Caco-2 (cell line): ENCODE data around the gene CACNA1G. TPM values are rescaled to one million over a fixed set of nuclear protein-coding genes. Genes with fewer than 3 reads are reported as not detected.
A peak's percentile ranks its signal among the peaks of the same experiment; 100 is the strongest.

Experiments
- BruUV-seq: library from RNA; stranded (reverse); fragments of 400-500 nt; replicated peaks from 2 replicates; lab custom pipeline; 2021; lab: Mats Ljungman, UMichigan
- CTCF ChIA-PET: fragments of 300-600 bp; sonication (Branson Sonifier 250); formaldehyde crosslinking; loops from one replicate; lab custom pipeline; 2022; ENCODE audit warnings: antibody characterized with exemption; lab: Charles Lee
- POLR2A ChIA-PET: fragments of 300-600 bp; sonication (Branson Sonifier 250); formaldehyde crosslinking; loops from one replicate; lab custom pipeline; 2022; ENCODE audit warnings: antibody characterized with exemption; lab: Charles Lee
- DNase-seq, 2 experiments: peaks; one replicate each; pipeline versions ENCODE4 v3.0.0 to v3.0.0-alpha.2; 2020 to 2022
- H3K27me3 ChIP-seq: replicated peaks from 2 replicates; pipeline ENCODE4 v1.6.0; 2011; ENCODE audit warnings: low read length; ENCODE audit not compliant: control insufficient read depth, insufficient read depth
- H3K36me3 ChIP-seq: 2 replicates; pipeline ENCODE4 v1.5.1; 2011; ENCODE audit warnings: low read length; ENCODE audit not compliant: control insufficient read depth, insufficient read depth
- H3K4me1 ChIP-seq: fragments of 250-450 bp; sonication (Bioruptor Pico); 2 replicates; pipeline ENCODE4 v1.5.1; 2020; ENCODE audit warnings: mild to moderate bottlenecking
- H3K4me3 ChIP-seq: 2 replicates; pipeline ENCODE4 v1.5.1; 2011; ENCODE audit warnings: low read depth, mild to moderate bottlenecking, control low read depth, low read length
- H3K9me3 ChIP-seq: fragments of 250-450 bp; sonication (Bioruptor Pico); 2 replicates; pipeline ENCODE4 v1.5.1; 2020; ENCODE audit warnings: mild to moderate bottlenecking, moderate library complexity
- H3K27ac Mint-ChIP-seq: one replicate; pipeline ENCODE4 v1.8.0; 2022; ENCODE audit warnings: mixed read lengths; ENCODE audit not compliant: unreplicated experiment
- H3K27me3 Mint-ChIP-seq: one replicate; pipeline ENCODE4 v1.8.0; 2022; ENCODE audit warnings: mixed read lengths; ENCODE audit not compliant: insufficient read depth, unreplicated experiment
- H3K36me3 Mint-ChIP-seq: one replicate; pipeline ENCODE4 v1.8.0; 2022; ENCODE audit warnings: mild to moderate bottlenecking, mixed read lengths; ENCODE audit not compliant: insufficient read depth, unreplicated experiment
- H3K4me1 Mint-ChIP-seq: one replicate; pipeline ENCODE4 v1.8.0; 2022; ENCODE audit warnings: low read depth, mixed read lengths; ENCODE audit not compliant: unreplicated experiment
- H3K4me3 Mint-ChIP-seq: one replicate; pipeline ENCODE4 v1.8.0; 2022; ENCODE audit warnings: mild to moderate bottlenecking, moderate library complexity, mixed read lengths; ENCODE audit not compliant: unreplicated experiment
- H3K9me3 Mint-ChIP-seq: one replicate; pipeline ENCODE4 v1.8.0; 2022; ENCODE audit warnings: mixed read lengths; ENCODE audit not compliant: unreplicated experiment
- intact Hi-C: fragments of 100-400 bp; cut with micrococcal nuclease; formaldehyde crosslinking; loops from one replicate; pipeline ENCODE4 v1.10.0; 2022; ENCODE audit not compliant: unreplicated experiment
- total RNA-seq: library from RNA; stranded (reverse); gene quantifications from 2 replicates; pipeline ENCODE4 v1.2.3, GENCODE V29; 2022
- TF ChIP-seq, protein P1 (sequence below), 2 experiments: fragments of 200-600 bp in 1 of 2; IDR thresholded peaks; 1 replicate in 1 of 2; 2 replicates in 1 of 2; pipeline versions ENCODE4 v1.5.1 to v1.8.0; 2011 to 2022; ENCODE audit warnings: antibody characterized with exemption in 1 of 2, control low read depth in 1 of 2, inconsistent platforms in 1 of 2, low read depth in 1 of 2, low read length in 1 of 2, mild to moderate bottlenecking in 1 of 2, moderate library complexity in 1 of 2; ENCODE audit not compliant: insufficient read depth in 1 of 2, severe bottlenecking in 1 of 2, unreplicated experiment in 1 of 2

Gene CACNA1G
- total RNA-seq, 1 experiment from 2014 or later: 1.4 TPM

DNA sequence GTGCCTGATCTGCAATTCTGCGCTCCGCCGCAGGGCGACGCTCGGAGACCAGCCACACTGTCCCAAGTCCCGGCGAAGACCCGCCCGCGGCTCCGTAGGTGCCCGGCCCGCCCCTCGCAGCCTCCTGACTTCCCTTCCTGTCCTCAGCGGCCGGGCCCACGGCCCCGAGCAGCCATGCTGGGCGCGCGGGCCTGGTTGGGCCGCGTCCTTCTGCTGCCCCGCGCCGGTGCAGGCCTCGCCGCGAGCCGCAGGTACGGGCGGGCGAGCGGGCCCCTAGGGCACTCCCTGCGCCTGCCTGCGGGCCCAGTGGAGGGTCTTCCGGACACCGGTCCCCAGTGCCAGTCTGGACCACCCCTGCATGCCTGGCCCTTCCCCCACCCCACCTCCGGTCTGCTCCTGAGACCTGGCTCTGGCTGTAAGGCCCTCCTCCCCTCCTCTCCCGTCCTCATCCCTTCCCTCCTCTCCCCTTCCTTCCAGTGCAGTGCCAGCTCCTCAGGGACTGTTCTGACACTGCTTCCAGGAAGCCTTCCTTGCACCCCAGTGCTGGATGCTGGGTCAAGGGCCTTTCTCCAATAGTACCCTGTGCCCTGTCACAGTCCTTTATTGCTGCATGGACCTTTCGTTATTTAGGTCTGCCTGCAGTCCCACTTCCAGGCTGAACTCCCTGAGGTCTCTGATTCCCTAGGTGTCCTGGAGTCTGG, 13.3 kb upstream of the CACNA1G start, which contains the start of gene SPATA20:
Gene SPATA20 (plus strand): TSS at position 140 of the 701 bp plus-strand sequence. CDS start 35 bp downstream, at position 175.
- Mint-ChIP-seq H3K36me3 (peaks cover 25% of the 10 kb centered on the region), H3K27ac (peak within 1 kb of the TSS; percentile 72), H3K27me3 (no peaks in the 10 kb centered on the region), H3K4me1 (peaks cover 43% of the 10 kb centered on the region), H3K4me3 (peak within 1 kb of the TSS; percentile 80), H3K9me3 (no peaks in the 10 kb centered on the region)
- ChIA-PET CTCF (interaction anchor here (0.6 to 5.6 kb wide), 10 partner anchors 8 to 236 kb away, joined by 3 to 272 read pairs (median 6); partner anchors contain the start of genes CACNA1G and RSAD1), POLR2A (interaction anchor here (0.5 kb wide), 1 partner anchor 137 kb away, joined by 4 read pairs; no protein-coding TSS in a partner anchor)
- Histone ChIP-seq H3K27me3 (no peaks in the 10 kb centered on the region), H3K4me3 (peak within 1 kb of the TSS; percentile 57), H3K9me3 (no peaks in the 10 kb centered on the region), H3K4me1 (peaks cover 38% of the 10 kb centered on the region), H3K36me3 (peaks cover 8% of the 10 kb centered on the region)
- no TSS peak for BruUV-seq
- TF ChIP-seq, protein P1, sequence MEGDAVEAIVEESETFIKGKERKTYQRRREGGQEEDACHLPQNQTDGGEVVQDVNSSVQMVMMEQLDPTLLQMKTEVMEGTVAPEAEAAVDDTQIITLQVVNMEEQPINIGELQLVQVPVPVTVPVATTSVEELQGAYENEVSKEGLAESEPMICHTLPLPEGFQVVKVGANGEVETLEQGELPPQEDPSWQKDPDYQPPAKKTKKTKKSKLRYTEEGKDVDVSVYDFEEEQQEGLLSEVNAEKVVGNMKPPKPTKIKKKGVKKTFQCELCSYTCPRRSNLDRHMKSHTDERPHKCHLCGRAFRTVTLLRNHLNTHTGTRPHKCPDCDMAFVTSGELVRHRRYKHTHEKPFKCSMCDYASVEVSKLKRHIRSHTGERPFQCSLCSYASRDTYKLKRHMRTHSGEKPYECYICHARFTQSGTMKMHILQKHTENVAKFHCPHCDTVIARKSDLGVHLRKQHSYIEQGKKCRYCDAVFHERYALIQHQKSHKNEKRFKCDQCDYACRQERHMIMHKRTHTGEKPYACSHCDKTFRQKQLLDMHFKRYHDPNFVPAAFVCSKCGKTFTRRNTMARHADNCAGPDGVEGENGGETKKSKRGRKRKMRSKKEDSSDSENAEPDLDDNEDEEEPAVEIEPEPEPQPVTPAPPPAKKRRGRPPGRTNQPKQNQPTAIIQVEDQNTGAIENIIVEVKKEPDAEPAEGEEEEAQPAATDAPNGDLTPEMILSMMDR (IDR thresholded peaks at IDR 0.05; ENCODE audit: insufficient read depth in 1 of 2, low read depth in 1 of 2, low read length in 1 of 2, severe bottlenecking in 1 of 2, unreplicated experiment in 1 of 2): peak; percentile 100
- peak; percentile 99 for DNase-seq
- intact Hi-C loops: loop anchor here (1.0 to 10.0 kb wide), 9 partner anchors 13 to 410 kb away; partner anchors contain the start of gene CACNA1G

DNA sequence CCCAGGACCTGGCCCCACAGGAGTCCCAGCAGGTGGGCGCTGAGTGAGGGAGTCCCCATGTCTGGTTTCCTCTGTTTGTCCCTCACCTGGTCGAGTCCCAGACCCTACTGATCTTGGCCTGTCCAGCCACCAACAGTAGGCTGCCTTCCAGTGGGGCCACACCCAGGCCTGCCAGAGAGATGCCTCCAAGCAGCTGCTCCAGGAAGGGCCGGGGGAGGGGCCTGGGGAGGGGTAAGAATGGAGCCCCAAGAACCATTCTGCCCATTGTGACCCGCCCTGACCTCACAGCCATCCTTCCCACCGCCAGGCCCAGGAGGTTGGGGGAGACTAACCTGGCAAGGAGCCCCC, 12.8 kb upstream of the CACNA1G start:
- H3K27me3 ChIP-seq: no peaks in the 10 kb centered on the region
- CTCF ChIA-PET: interaction anchor here (0.6 to 5.6 kb wide), 9 partner anchors 12 to 227 kb away, joined by 3 to 272 read pairs (median 6); partner anchors contain the start of gene CACNA1G
- no TSS peak for BruUV-seq
- H3K27ac Mint-ChIP-seq: peak overlapping the region; percentile 72
- peaks cover 8% of the 10 kb centered on the region for H3K36me3 ChIP-seq
- H3K4me1 ChIP-seq: peaks cover 33% of the 10 kb centered on the region
- H3K27me3 Mint-ChIP-seq: no peaks in the 10 kb centered on the region
- H3K9me3 ChIP-seq: no peaks in the 10 kb centered on the region
- peaks cover 41% of the 10 kb centered on the region for H3K4me1 Mint-ChIP-seq
- peak overlapping the region; percentile 80 for H3K4me3 Mint-ChIP-seq
- peak overlapping the region; percentile 57 for H3K4me3 ChIP-seq
- H3K36me3 Mint-ChIP-seq: peaks cover 25% of the 10 kb centered on the region
- POLR2A ChIA-PET: interaction anchor here (0.5 kb wide), 1 partner anchor 136 kb away, joined by 4 read pairs; no protein-coding TSS in a partner anchor
- TF ChIP-seq, protein P1 (IDR thresholded peaks at IDR 0.05; ENCODE audit: insufficient read depth in 1 of 2, low read depth in 1 of 2, low read length in 1 of 2, severe bottlenecking in 1 of 2, unreplicated experiment in 1 of 2): no peak
- intact Hi-C loops: loop anchor here (1.0 to 10.0 kb wide), 9 partner anchors 13 to 409 kb away; partner anchors contain the start of gene CACNA1G
- DNase-seq: peak in 1 of 2 experiments; percentile 74
- H3K9me3 Mint-ChIP-seq: no peaks in the 10 kb centered on the region

DNA sequence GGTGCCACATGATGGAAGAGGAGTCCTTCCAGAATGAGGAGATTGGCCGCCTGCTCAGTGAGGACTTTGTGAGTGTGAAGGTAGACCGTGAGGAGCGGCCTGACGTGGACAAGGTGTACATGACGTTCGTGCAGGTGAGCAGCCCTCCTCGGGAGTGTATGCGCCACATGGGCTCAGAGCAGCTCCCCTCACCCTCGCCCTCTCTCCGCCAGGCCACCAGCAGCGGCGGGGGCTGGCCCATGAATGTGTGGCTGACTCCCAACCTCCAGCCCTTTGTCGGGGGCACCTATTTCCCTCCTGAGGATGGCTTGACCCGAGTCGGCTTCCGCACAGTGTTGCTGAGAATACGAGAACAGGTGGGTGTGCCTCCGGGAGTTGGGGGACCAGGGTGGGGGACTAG, 11.7 kb upstream of the CACNA1G start:
- ChIA-PET POLR2A (interaction anchor here (0.9 kb wide), 1 partner anchor 101 kb away, joined by 3 read pairs; no protein-coding TSS in a partner anchor), CTCF (interaction anchor here (0.8 to 5.6 kb wide), 7 partner anchors 13 to 146 kb away, joined by 3 to 272 read pairs (median 10); partner anchors contain the start of gene CACNA1G)
- TF ChIP-seq, protein P1 (IDR thresholded peaks at IDR 0.05; ENCODE audit: insufficient read depth in 1 of 2, low read depth in 1 of 2, low read length in 1 of 2, severe bottlenecking in 1 of 2, unreplicated experiment in 1 of 2): no peak
- Histone ChIP-seq H3K27me3 (no peaks in the 10 kb centered on the region), H3K9me3 (no peaks in the 10 kb centered on the region), H3K4me3 (no peak overlapping the region), H3K4me1 (peaks cover 22% of the 10 kb centered on the region), H3K36me3 (peaks cover 8% of the 10 kb centered on the region)
- Mint-ChIP-seq H3K9me3 (no peaks in the 10 kb centered on the region), H3K4me1 (peaks cover 30% of the 10 kb centered on the region), H3K36me3 (peaks cover 15% of the 10 kb centered on the region), H3K27me3 (no peaks in the 10 kb centered on the region), H3K27ac (no peak overlapping the region), H3K4me3 (peak overlapping the region; percentile 80)
- no TSS peak for BruUV-seq
- intact Hi-C loops: loop anchor here (10.0 kb wide), 1 partner anchor 236 kb away; no protein-coding TSS in a partner anchor
- no peak for DNase-seq
